ENCODE measurements around the gene RPGRIP1L.
A peak's percentile ranks its signal among the peaks of the same experiment; 100 is the strongest.

RPGRIP1L gene

GRCh38 chr16:53598511-53599275 is 105.0 kb downstream of the RPGRIP1L start:
- ATAC-seq, result no peak

- ATAC-seq, result no peak
Observed at GRCh38 chr16:53597776-53598175, 105.9 kb downstream of the RPGRIP1L start.

GRCh38 chr16:53588081-53588648 is 115.5 kb downstream of the RPGRIP1L start:
- ATAC-seq, result no peak

DNA sequence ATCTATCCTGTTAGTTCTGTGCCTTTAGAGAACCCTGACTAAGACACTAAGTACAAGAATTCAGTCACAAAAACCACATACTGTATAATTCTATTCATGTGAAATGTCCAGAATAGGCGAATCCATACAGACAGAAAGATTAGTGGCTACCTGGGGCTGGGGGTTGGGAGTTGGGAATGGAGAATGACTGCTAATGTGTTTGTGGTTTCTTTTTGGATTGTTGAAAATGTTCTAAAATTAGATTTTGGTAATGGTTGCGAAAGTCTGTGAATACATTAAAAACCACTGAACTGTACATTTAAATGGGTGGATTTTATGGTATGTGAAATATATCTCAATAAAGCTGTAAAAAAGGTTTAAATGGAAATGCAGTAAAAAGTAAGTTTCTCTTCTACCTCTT is 120.3 kb downstream of the RPGRIP1L start:
- ATAC-seq, result no peak

GRCh38 chr16:53581784-53582183 is 121.9 kb downstream of the RPGRIP1L start:
- no peak for ATAC-seq

GRCh38 chr16:53580038-53580802 is 123.4 kb downstream of the RPGRIP1L start:
- no peak for ATAC-seq

DNA sequence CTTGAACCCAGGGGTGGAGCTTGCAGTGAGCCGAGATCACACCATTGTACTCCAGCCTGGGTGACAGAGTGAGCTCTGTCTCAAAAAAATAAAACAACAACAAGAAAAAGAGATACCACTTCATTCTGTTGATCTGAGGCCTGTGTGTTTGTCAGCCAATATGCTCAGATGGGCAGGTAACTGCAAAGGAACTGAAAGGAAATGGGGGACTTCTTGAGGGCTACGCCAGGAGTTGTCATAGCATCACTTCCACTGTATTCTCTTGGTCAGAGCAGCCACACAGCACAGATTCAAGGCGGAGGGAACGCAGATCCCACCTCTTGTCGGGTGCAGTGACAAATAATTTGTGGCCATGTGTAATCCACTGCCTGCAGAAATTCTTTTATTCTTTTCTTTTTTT is 126.8 kb downstream of the RPGRIP1L start:
- ATAC-seq, result no peak

GRCh38 chr16:53576210-53576609 is 127.4 kb downstream of the RPGRIP1L start:
- no peak for ATAC-seq

GRCh38 chr16:53571763-53572162 is 131.9 kb downstream of the RPGRIP1L start:
- no peak for ATAC-seq

- ATAC-seq, result no peak
Observed at GRCh38 chr16:53566552-53567245, 137.0 kb downstream of the RPGRIP1L start.

DNA sequence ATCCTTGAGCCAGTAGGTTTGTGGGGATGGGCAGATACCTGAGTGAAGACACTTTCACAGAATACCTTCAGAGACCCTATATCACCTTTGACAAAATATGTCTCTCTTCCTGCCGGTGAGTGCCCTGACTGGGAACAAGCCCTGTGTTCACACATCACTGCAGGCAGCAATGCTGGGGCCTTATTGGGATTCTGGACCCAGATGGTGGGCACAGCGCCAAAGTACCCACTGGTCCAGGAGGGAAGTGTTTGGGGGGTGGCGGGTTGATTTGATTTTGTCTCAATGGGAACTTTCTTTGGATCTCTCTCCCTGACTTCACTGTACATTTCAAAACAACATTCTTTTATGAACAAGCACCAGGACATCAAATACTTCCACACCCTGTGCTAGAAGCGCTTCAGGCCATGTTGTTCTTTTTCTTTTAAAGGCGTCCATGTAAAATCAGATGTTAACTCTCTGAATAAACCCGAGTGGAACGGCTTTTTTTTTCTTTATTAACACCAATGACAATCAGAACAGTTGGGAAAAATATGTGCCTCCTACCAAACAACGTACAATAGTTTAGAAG is 138.3 kb downstream of the RPGRIP1L start:
- ATAC-seq, result no peak

DNA sequence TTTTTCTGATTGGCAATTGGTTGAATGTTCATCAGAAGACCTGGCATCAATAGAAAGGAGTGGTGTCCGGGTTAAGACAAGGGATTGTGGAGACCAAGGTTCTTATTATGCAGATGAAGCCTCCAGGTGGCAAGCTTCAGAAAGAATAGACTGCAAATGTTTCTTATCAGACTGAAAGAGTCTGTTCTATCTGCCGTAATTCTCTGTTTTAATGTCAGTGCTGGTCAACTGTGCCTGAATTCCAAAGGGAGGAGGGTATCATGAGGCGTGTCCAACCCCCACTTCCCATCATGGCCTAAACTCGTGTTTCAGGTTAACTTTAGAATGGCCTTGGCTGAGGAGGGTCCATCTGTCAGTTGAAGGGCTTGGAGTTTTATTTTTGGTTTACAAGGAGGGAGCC is 140.2 kb downstream of the RPGRIP1L start:
- ATAC-seq, result no peak

DNA sequence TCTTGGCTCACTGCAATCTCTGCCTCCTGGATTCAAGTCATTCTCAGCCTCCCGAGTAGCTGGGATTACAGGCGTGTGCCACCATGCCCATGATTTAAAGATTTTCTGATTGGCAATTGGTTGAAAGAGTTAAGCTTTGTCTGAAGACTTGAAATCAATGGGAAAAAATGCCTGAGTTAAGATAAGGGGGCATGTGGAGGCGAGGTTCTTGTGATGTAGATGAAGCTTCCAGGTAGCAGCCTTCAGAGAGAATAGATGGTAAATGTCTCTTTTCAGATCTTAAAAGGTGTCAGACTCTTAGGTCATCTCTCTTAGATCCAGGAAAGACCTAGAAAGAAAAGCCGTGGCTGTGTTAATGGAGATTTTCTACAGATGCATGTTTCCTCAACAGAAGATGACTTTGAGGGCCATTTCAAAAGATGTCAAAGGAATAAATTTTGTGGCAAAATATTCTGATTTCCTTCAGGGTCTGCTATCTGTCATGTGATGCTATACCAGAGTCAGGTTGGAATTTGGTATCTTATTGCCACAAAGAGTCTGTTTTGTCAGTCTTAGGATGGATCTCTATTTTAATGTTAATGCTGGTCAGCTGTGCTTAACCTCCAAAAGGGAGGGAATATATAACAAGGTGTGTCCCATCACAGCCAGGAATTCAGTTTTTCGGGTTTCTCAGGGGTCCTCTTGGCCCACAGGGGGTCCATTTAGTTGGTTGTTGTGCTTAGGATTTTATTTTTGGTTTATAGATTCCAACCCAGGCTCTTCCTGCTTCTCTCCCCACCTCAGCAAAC is 142.4 kb downstream of the RPGRIP1L start:
- no peak for ATAC-seq

DNA sequence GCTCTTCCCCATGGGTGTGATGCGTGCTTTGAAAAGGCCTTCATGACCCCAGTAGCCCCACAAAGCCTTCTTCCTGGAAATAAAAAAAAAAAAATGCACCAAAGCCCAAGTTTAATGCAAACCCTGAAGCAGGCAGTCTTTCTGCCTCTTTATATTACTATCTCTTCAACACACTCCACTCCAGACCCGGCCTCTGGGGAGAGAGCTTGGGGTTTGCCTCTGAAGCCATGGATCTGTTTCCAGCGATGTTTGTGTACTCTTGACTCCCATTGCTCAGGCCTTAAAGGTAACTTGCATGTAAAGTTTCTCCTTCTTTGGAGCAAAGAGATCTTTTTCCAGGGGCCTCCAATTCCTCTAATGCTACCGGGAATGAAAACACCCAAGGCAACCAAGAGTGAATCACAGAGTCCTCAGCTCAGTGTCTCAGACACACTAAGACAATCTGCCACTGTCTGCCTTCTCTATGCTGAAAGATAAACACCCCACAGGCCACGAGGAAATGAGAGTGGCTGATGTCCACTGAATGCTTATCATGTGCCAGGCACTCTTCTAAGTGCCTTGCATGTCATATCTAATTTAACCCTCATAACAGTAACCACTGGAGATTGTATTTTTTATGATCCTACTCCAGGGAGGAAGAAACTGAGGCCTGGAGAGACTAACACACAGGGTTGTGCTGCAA is 144.2 kb downstream of the RPGRIP1L start:
- ATAC-seq, result no peak

- ATAC-seq, result no peak
Observed at GRCh38 chr16:53558710-53559109, 144.9 kb downstream of the RPGRIP1L start.

DNA sequence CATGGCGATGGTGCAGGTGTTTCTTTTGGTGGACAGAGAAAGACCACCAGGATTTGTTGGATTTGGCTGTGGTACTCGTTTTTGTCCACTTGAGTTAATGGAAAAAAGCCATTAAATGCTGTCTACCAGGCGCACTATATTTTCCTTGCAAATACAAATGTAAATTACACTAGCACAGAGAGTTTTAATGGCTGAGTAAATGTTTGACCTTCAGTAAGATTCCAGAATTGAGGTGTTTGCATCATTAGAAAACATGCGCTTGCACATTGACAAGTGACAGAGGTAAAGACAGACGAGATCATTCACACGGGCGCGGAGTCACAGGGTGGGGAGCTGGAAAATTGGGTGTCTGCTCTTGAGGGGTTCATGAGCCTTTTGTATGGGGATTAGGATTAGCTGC is 147.1 kb downstream of the RPGRIP1L start:
- ATAC-seq, result no peak

- ATAC-seq, result peak; percentile 74 to 87
Observed at GRCh38 chr16:53549970-53550690, 153.5 kb downstream of the RPGRIP1L start.

All from activated CD4-positive, CD25-positive, alpha-beta regulatory T cell treated with anti-CD3 and anti-CD28 coated beads, Interleukin-2, amount 50 U/mL, for 24 hours (primary cell).